K562 (cell line): ENCODE measurements around the gene VENTX.

Source experiments
- GABPA ChIP-seq: fragments of 200-800 bp; sonication (Bioruptor generic); conservative IDR thresholded peaks from 2 replicates; pipeline ENCODE4 v1.6.1; 2016; ENCODE audit warnings: low read depth, missing genetic modification characterization, missing compliant biosample characterization
- MTF1 ChIP-seq: fragments of 250-450 bp; sonication (Bioruptor Pico); IDR thresholded peaks from 2 replicates; pipeline ENCODE4 v1.9.0; 2021; ENCODE audit warnings: moderate library complexity, mild to moderate bottlenecking, inconsistent platforms, borderline replicate concordance
- SP2 ChIP-seq: IDR thresholded peaks from 2 replicates; pipeline ENCODE4 v1.6.1; 2011; ENCODE audit warnings: mild to moderate bottlenecking, low read depth, low read length, moderate library complexity; ENCODE audit not compliant: poor library complexity, severe bottlenecking; ENCODE audit errors: extremely low read depth
- ZNF639 ChIP-seq, 2 experiments: fragments of 200-800 bp in 1 of 2; sonication (Bioruptor generic) in 1 of 2; sonication (generic) in 1 of 2; formaldehyde crosslinking in 1 of 2; IDR thresholded peaks in 1 of 2; conservative IDR thresholded peaks in 1 of 2; 2 replicates each; pipeline versions ENCODE4 v1.5.0 to v1.6.1; 2016 to 2020; ENCODE audit warnings: missing compliant biosample characterization in 1 of 2, missing genetic modification characterization in 1 of 2, missing genetic modification reagents in 1 of 2
- TF ChIP-seq, protein P1 (sequence below): sonication (generic); formaldehyde crosslinking; IDR thresholded peaks from 2 replicates; pipeline ENCODE4 v1.9.0; 2022; ENCODE audit warnings: mild to moderate bottlenecking, missing genetic modification reagents
- TF ChIP-seq, protein P2 (sequence below): fragments of 450-650 bp; IDR thresholded peaks from 2 replicates; pipeline ENCODE4 v1.6.1; 2016; ENCODE audit warnings: low read depth, mild to moderate bottlenecking, moderate library complexity

DNA sequence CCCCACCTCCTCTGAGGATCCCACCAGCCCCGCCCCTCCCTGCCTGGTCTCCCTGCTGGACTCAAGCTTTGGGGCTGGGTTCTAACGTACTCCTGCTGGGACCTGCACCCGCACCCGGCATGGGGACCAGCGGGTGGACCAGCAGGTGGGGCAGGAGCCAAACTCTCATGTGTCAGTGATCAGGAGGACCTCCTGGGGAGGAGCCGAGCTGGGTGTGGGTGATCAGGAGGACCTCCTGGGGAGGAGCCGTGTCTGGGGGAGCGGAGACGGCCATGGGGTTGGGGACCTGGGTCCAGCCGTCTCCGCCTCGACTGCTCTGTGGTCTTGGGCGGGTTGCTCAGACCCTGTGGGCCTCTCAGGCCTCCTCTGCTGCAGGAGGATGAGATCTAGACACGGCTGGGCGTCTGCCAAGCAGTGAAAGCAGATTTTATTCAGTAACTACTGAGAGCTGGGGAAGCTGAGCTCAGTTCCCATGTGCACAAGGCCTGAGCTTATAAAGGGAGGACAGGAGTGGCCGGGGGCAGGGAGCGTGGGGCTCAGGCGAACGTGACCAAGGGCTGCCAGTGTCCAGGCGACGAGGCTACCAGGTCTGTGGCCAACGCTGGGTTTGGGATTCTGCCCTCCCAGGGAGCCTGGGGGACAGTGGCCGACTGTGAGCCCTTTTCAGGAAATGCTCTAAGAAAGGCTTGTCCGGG lies 41.3 kb upstream of the VENTX start:
- TF ChIP-seq SP2 (no peak), ZNF639 (CRISPR knock-in tag; conservative IDR thresholded peaks at IDR 0.05 in 1 of 2, IDR thresholded peaks at IDR 0.05 in 1 of 2) (no peak), MTF1 (CRISPR knock-in tag) (no peak), GABPA (tag) (no peak)
- TF ChIP-seq, protein P1, sequence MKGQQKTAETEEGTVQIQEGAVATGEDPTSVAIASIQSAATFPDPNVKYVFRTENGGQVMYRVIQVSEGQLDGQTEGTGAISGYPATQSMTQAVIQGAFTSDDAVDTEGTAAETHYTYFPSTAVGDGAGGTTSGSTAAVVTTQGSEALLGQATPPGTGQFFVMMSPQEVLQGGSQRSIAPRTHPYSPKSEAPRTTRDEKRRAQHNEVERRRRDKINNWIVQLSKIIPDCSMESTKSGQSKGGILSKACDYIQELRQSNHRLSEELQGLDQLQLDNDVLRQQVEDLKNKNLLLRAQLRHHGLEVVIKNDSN (CRISPR knock-in tag), result no peak
- TF ChIP-seq, protein P2, sequence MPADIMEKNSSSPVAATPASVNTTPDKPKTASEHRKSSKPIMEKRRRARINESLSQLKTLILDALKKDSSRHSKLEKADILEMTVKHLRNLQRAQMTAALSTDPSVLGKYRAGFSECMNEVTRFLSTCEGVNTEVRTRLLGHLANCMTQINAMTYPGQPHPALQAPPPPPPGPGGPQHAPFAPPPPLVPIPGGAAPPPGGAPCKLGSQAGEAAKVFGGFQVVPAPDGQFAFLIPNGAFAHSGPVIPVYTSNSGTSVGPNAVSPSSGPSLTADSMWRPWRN, result no peak
